Neural cell (in vitro differentiated cells): ENCODE measurements around the gene SYT5. TPM values are rescaled to one million over a fixed set of nuclear protein-coding genes. Genes with fewer than 3 reads are reported as not detected.
"Not testable (repeated sequence)": the region's sequence is repeated elsewhere in the genome, so short reads cannot be mapped to it uniquely, and the experiment has no call there.

Source experiments
- H2AFZ ChIP-seq: fragments of 200-600, 300-800 bp; sonication (generic), shearing (Covaris generic); 2 replicates; pipeline ENCODE4 v1.6.0; 2014; ENCODE audit warnings: low read depth, mild to moderate bottlenecking, antibody characterized with exemption, low read length, moderate library complexity
- H3F3A ChIP-seq: fragments of 200-600 bp; shearing (Covaris generic); 2 replicates; pipeline ENCODE4 v1.6.1; 2016; ENCODE audit warnings: mild to moderate bottlenecking, moderate library complexity, mixed read lengths, antibody characterized with exemption, low read length; ENCODE audit not compliant: insufficient read depth, poor library complexity, severe bottlenecking
- H3K27ac ChIP-seq: fragments of 200-600, 300-800 bp; sonication (generic), shearing (Covaris generic); 2 replicates; pipeline ENCODE4 v1.5.1; 2014; ENCODE audit warnings: mild to moderate bottlenecking, low read length, moderate library complexity
- H3K27me3 ChIP-seq: fragments of 300-800, 200-600 bp; sonication (generic), shearing (Covaris generic); 2 replicates; pipeline ENCODE4 v1.6.0; 2014; ENCODE audit warnings: mild to moderate bottlenecking, low read depth, low read length, moderate library complexity; ENCODE audit not compliant: insufficient read depth
- H3K36me3 ChIP-seq: fragments of 300-800, 200-600 bp; sonication (generic), shearing (Covaris generic); 2 replicates; pipeline ENCODE4 v1.5.1; 2014; ENCODE audit warnings: mild to moderate bottlenecking, antibody characterized with exemption, low read length, moderate library complexity; ENCODE audit not compliant: insufficient read depth
- H3K4me2 ChIP-seq: fragments of 300-800, 200-600 bp; sonication (generic), shearing (Covaris generic); 2 replicates; pipeline ENCODE4 v1.6.0; 2014; ENCODE audit warnings: mild to moderate bottlenecking, low read length
- H3K4me3 ChIP-seq: fragments of 300-800, 200-600 bp; sonication (generic), shearing (Covaris generic); 2 replicates; pipeline ENCODE4 v1.5.1; 2014; ENCODE audit warnings: mild to moderate bottlenecking, low read length, moderate library complexity
- H3K79me2 ChIP-seq: fragments of 200-600 bp; shearing (Covaris generic); replicated peaks from 2 replicates; pipeline ENCODE4 v1.6.0; 2014; ENCODE audit warnings: mild to moderate bottlenecking, low read length, moderate library complexity; ENCODE audit not compliant: insufficient read depth
- H3K9ac ChIP-seq: fragments of 300-800, 200-600 bp; sonication (generic), shearing (Covaris generic); 2 replicates; pipeline ENCODE4 v1.6.1; 2016; ENCODE audit warnings: mild to moderate bottlenecking, low read length, mixed read lengths
- H3K9me2 ChIP-seq: fragments of 200-600 bp; shearing (Covaris generic); 2 replicates; pipeline ENCODE4 v1.6.1; 2016; ENCODE audit warnings: mild to moderate bottlenecking, low read length, mixed read lengths; ENCODE audit not compliant: insufficient read depth
- H3K9me3 ChIP-seq: fragments of 200-600, 300-800 bp; sonication (generic), shearing (Covaris generic); 2 replicates; pipeline ENCODE4 v1.6.1; 2016; ENCODE audit warnings: mild to moderate bottlenecking, mixed run types, low read length, moderate library complexity, mixed read lengths
- H4K20me1 ChIP-seq: fragments of 200-600 bp; shearing (Covaris generic); 2 replicates; pipeline ENCODE4 v1.6.1; 2016; ENCODE audit warnings: mild to moderate bottlenecking, mixed run types; ENCODE audit not compliant: insufficient read depth
- EP300 ChIP-seq: fragments of 450-650 bp; conservative IDR thresholded peaks from 2 replicates; pipeline ENCODE4 v1.6.1; 2014; ENCODE audit warnings: antibody characterized with exemption, mild to moderate bottlenecking, moderate library complexity; ENCODE audit not compliant: poor library complexity, severe bottlenecking
- EZH2 ChIP-seq: fragments of 200-600, 300-800 bp; shearing (Covaris generic), sonication (generic); IDR thresholded peaks from 2 replicates; pipeline ENCODE4 v1.6.1; 2014; ENCODE audit warnings: antibody characterized with exemption, low read length, borderline replicate concordance, mild to moderate bottlenecking; ENCODE audit not compliant: insufficient read depth, poor library complexity, severe bottlenecking
- MXI1 ChIP-seq: fragments of 450-650 bp; conservative IDR thresholded peaks from 2 replicates; pipeline ENCODE4 v1.6.1; 2014; ENCODE audit warnings: antibody characterized with exemption, mild to moderate bottlenecking; ENCODE audit not compliant: poor library complexity, severe bottlenecking
- POLR2AphosphoS5 ChIP-seq: IDR thresholded peaks from 2 replicates; pipeline ENCODE4 v1.6.1; 2012
- RAD21 ChIP-seq: fragments of 450-650 bp; conservative IDR thresholded peaks from 2 replicates; pipeline ENCODE4 v1.6.1; 2014; ENCODE audit warnings: antibody characterized with exemption, mild to moderate bottlenecking, moderate library complexity
- SMC3 ChIP-seq: fragments of 450-650 bp; conservative IDR thresholded peaks from 2 replicates; pipeline ENCODE4 v1.6.1; 2014; ENCODE audit warnings: antibody characterized with exemption, mild to moderate bottlenecking, moderate library complexity; ENCODE audit not compliant: poor library complexity
- TAF1 ChIP-seq: IDR thresholded peaks from 2 replicates; pipeline ENCODE4 v1.6.1; 2012; ENCODE audit warnings: low read depth
- polyA plus RNA-seq: library from polyadenylated mRNA; depleted of rRNA; stranded (reverse); fragments of >200 nt; gene quantifications from 2 replicates; pipeline ENCODE4 v1.2.3, GENCODE V29; 2014
- TF ChIP-seq, protein P1 (sequence below): fragments of 450-650 bp; IDR thresholded peaks from 2 replicates; pipeline ENCODE4 v1.5.1; 2014; ENCODE audit warnings: antibody characterized with exemption, mild to moderate bottlenecking, moderate library complexity; ENCODE audit not compliant: poor library complexity, severe bottlenecking
- TF ChIP-seq, protein P2 (sequence below): IDR thresholded peaks from 2 replicates; pipeline ENCODE4 v1.6.1; 2012; ENCODE audit warnings: borderline replicate concordance

SYT5 gene
- polyA plus RNA-seq, 1 donor from 2014 or later: 237 TPM

DNA sequence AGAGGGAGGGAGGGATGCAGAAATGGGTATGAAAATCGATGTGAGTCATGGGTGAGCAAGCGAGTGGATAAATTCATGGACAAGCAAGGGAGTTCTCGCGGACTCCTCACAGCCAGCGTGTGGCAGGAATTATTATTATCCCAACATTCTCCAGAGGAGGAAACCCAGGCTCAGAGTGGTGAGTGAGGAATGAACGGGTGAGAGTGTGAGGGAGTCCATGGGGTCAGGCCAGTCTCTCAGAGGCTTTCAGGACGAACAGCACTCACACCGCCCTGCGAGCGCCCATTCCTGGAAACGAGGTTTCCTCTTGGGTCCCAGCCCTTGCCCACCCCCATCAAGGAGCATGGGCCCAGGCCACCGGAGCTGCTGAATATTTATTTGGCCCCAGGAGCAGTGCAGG is 7.3 kb downstream of the SYT5 start:
- H4K20me1 ChIP-seq: peaks cover 4% of the 10 kb centered on the region
- TF ChIP-seq MXI1 (no peak), POLR2AphosphoS5 (no peak), RAD21 (no peak), SMC3 (no peak), EP300 (no peak), EZH2 (no peak), TAF1 (no peak)
- TF ChIP-seq, protein P1, sequence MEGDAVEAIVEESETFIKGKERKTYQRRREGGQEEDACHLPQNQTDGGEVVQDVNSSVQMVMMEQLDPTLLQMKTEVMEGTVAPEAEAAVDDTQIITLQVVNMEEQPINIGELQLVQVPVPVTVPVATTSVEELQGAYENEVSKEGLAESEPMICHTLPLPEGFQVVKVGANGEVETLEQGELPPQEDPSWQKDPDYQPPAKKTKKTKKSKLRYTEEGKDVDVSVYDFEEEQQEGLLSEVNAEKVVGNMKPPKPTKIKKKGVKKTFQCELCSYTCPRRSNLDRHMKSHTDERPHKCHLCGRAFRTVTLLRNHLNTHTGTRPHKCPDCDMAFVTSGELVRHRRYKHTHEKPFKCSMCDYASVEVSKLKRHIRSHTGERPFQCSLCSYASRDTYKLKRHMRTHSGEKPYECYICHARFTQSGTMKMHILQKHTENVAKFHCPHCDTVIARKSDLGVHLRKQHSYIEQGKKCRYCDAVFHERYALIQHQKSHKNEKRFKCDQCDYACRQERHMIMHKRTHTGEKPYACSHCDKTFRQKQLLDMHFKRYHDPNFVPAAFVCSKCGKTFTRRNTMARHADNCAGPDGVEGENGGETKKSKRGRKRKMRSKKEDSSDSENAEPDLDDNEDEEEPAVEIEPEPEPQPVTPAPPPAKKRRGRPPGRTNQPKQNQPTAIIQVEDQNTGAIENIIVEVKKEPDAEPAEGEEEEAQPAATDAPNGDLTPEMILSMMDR: no peak
- TF ChIP-seq, protein P2, sequence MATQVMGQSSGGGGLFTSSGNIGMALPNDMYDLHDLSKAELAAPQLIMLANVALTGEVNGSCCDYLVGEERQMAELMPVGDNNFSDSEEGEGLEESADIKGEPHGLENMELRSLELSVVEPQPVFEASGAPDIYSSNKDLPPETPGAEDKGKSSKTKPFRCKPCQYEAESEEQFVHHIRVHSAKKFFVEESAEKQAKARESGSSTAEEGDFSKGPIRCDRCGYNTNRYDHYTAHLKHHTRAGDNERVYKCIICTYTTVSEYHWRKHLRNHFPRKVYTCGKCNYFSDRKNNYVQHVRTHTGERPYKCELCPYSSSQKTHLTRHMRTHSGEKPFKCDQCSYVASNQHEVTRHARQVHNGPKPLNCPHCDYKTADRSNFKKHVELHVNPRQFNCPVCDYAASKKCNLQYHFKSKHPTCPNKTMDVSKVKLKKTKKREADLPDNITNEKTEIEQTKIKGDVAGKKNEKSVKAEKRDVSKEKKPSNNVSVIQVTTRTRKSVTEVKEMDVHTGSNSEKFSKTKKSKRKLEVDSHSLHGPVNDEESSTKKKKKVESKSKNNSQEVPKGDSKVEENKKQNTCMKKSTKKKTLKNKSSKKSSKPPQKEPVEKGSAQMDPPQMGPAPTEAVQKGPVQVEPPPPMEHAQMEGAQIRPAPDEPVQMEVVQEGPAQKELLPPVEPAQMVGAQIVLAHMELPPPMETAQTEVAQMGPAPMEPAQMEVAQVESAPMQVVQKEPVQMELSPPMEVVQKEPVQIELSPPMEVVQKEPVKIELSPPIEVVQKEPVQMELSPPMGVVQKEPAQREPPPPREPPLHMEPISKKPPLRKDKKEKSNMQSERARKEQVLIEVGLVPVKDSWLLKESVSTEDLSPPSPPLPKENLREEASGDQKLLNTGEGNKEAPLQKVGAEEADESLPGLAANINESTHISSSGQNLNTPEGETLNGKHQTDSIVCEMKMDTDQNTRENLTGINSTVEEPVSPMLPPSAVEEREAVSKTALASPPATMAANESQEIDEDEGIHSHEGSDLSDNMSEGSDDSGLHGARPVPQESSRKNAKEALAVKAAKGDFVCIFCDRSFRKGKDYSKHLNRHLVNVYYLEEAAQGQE: no peak
- H3K79me2 ChIP-seq: no peaks in the 10 kb centered on the region
- H3K36me3 ChIP-seq: peaks cover 2% of the 10 kb centered on the region
- H3K4me2 ChIP-seq: no peak overlapping the region
- no peak overlapping the region for H3K27ac ChIP-seq
- H3K27me3 ChIP-seq: peaks cover 18% of the 10 kb centered on the region
- no peaks in the 10 kb centered on the region for H3F3A ChIP-seq
- H3K9me3 ChIP-seq: no peaks in the 10 kb centered on the region
- H3K9me2 ChIP-seq: no peaks in the 10 kb centered on the region
- no peak overlapping the region for H3K4me3 ChIP-seq
- no peak overlapping the region for H3K9ac ChIP-seq
- H2AFZ ChIP-seq: no peak overlapping the region

DNA sequence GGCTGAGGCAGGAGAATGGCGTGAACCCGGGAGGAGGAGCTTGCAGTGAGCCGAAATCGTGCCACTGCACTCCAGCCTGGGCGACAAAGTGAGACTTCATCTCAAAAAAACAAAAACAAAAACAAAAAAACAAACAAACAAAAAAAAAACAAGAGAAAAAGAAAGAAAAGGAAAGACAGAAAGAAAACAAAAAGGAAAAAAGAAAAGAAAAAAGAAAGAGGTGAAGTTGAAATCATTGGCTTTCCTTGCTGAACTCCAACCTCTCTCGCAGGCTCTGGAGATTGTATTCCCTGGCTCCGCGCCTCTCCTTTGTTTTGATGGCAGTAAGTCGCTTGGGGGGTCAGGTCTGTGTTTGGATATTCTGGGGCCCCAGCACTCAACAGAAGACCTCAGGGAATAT is 7.8 kb downstream of the SYT5 start:
- not testable (repeated sequence) for H3K4me2 ChIP-seq, H4K20me1 ChIP-seq, H3K36me3 ChIP-seq, H3K79me2 ChIP-seq, H2AFZ ChIP-seq, H3K9me3 ChIP-seq, H3K9ac ChIP-seq, H3K9me2 ChIP-seq, H3K27ac ChIP-seq, H3F3A ChIP-seq, H3K4me3 ChIP-seq
- peaks cover 18% of the 10 kb centered on the region for H3K27me3 ChIP-seq

DNA sequence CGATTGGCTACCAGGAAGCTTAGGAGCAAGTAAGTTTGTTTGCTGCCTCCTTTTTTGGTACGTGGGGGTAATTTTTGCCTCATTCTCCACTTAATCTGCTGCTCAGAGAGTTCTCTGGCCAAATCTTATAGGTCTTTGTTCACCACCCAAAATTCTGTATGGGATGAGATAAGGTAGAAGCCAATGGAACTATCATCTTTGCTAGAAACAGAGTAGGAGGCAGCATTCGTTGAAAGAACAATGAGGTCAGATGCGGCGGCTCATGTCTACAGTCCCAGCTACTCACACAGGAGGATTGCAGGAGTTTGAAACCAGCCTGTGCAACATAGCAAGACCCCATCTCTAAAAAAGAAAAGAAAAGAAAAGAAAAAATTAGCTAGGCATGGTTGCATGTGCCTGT is 8.6 kb downstream of the SYT5 start:
- Histone ChIP-seq H3K4me2 (no peak overlapping the region), H3K9me2 (no peaks in the 10 kb centered on the region), H3K27me3 (peaks cover 18% of the 10 kb centered on the region), H3K36me3 (no peaks in the 10 kb centered on the region), H3K79me2 (no peaks in the 10 kb centered on the region), H3K9me3 (no peaks in the 10 kb centered on the region), H3F3A (no peaks in the 10 kb centered on the region), H3K27ac (no peak overlapping the region), H2AFZ (no peak overlapping the region), H4K20me1 (peaks cover 4% of the 10 kb centered on the region), H3K9ac (no peak overlapping the region), H3K4me3 (no peak overlapping the region)
- TF ChIP-seq EZH2 (no peak), SMC3 (no peak), RAD21 (no peak), TAF1 (no peak), MXI1 (no peak), POLR2AphosphoS5 (no peak), EP300 (no peak)
- TF ChIP-seq, protein P1: no peak
- TF ChIP-seq, protein P2: no peak
